HG03457 (cell line): ENCODE measurements around the gene ATXN2.
A peak's percentile ranks its signal among the peaks of the same experiment; 100 is the strongest.
"Not testable (repeated sequence)": the region's sequence is repeated elsewhere in the genome, so short reads cannot be mapped to it uniquely, and the experiment has no call there.

Source experiments
- ATAC-seq: cut with Tn5 transposase; IDR thresholded peaks from one replicate; pipeline ENCODE4 v1.9.1; 2021; ENCODE audit warnings: moderate number of reproducible peaks; ENCODE audit not compliant: unreplicated experiment

The ATXN2 gene

DNA sequence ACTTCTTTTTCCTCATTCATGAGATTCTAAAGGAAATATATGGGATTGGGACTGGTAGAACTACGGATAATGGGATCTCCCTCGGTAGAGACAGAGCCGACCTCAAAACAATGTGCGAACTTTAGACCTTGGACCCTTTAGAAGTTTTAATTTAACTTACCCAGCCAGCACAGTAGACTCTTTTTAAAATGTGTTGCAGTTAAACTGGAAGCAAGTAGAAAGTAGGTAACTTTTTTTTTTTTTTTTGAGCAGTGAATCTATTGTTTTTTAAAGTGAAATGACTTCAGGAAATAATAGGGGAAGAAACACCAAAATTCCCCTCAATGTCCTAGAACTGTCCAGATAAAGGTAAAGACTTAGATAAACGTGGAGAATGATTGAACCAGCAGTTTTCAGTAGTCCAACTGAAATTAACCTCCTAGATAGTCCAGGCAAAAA lies 1.1 kb upstream of the ATXN2 start:
- no peak for ATAC-seq

DNA sequence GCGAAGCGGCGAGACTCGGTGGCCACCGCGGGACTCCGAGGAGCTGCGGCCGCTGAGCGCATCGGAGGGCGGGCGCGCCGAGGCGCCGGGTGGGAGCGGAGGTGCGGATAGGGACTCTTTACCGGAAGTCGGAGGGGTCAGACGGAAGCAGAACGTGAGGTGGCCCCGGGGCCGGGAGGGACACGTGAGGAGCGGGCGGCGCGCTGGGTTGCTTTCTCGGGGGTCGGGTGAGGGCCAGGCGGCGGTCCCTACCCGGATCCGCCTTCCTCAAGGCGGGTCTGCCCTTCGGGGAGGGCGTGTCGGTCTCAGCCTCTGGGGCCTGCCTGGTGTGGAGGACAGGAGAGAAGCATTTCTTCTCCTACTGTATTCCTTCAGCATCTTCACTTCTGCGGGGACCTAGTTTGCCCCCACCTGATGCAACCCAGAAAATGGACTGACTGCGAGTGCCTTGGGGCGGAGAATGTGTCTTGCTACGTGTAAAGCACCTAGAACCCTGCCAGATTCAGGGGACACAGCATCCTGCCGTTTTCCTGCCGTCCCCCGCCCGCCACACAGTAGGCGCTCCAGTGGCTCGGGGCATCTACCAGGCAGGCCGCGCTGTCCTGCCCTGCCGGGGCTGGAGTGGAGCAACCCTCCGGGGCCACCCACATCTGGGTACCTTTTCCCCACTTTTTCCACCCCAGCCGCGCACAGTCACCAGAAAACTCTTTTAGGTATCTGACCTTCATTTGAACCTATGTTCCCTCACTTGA lies 514 bp upstream of the ATXN2 start:
- ATAC-seq: peak; percentile 46

DNA sequence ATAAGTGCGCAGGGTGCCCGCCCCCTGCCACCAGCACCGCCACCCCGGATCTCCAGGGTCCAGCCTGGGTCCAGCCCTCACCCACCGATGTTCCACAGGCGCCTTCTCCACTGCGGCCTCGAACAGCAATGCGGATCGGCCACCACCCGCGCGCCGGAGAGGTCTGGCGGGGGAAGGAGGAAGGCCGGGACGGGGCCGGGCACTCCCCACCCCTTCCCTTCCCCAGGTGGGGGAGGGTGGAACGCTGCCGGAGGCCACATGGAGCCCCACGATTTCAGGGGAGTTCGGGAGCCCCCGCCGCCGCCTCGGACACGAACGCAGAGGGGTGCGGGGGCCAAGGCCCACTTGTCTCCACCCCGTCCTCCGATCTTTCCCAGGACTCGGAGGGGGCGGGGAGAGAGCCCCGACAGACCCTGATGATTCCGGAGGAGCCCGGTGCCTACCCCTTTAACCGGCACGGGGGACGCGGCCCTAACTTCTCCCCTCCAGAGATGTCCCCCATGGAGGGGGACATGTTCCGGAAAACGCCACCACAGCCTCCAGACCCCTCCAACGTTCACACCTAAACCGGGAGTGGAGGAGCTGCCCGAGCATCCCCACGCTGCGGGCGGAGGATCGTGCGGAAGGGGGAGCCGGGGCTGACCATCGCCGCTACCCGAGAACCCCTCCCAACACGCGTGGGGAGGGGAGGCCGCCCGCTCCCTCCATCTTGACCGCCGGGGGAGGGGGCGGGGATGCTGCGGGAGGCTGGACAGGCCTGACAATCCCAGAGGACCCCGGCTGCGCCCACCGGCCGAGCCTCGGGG lies 1.1 kb downstream of the ATXN2 start:
- no peak for ATAC-seq

DNA sequence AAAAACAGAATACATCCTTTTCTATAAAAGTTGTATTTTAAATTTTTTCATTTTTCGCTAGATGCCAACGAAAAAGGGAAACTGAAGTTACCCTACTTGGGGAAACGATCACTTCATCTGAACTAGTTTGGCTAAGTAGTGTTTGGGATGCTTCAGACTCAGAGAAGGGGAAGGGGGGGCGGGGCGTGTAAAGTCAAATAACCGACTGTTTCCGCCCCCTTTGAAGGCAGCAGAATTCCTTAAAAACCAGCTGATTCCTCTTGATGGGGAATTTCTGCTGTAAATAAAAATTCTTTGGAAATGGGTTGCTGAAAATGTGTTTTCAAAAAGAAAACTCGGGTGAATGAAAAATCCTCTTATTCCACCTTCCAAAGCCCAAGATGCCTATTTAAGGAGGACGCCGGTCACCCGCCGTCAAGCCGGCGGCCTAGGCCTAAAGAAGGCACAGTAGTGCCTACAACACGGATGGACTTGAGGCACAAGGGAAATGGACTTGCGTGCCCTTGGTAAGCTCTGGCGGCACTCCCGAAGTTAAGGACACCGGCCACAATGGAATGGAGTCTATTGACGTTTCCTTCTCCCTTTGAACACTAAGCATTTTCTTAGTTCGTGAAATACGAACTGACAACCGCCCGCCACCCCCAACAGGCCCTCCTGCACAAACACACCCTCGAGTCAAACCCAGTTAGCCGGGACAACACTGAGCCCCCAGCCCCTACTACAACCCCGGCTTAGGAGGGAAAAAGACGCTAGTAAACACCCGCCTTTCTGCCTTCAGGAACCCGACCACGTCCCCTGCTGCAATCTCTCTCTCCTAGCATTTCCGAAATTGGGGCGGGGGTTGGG lies 1.9 kb downstream of the ATXN2 start:
- no peak for ATAC-seq

DNA sequence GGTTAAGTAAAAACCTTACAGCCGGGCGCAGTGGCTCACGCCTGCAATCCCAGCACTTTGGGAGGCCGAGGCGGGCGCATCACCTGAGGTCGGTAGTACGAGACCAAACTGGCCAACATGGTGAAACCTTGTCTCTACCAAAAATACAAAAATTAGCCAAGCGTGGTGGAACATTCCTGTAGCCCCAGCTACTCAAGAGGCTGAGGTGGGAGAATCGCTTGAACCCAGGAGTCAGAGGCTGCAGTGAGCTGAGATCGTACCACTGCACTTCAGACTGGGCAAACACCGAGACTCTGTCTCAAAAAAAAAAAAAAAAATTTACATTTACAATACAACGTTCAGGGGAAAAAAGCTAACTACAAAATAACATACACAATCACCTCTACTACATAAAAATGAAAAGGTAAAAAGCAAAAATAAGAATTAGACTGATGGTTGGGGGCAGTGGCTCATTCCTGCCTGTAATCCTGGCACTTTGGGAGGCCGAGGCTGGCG lies 3.7 kb downstream of the ATXN2 start:
- ATAC-seq: not testable (repeated sequence)

DNA sequence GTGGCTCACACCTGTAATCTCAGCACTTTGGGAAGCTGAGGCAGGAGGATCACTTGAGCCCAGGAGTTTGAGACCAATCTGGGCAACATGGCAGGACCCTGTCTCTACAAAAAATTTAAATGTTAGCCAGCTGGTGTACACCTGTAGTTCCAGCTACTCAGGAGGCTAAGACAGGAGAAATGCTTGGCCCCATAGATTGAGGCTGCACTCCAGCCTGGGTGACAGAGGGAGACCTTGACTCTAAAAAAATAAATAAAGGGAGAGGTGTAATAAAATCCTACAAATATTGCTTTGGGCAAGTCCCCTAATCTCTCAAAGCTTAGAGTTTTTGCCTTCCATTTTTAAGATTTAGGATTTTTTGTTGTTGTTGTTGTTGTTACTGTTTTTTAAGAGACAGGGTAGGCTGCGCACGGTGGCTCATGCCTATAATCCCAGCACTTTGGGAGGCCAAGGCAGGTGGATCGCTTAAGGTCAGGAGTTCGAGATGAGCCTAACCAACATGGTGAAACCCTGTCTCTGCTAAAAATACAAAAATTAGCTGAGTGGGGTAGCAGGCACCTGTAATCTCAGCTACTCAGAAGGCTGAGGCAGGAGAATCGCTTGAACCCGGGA lies 7.6 kb downstream of the ATXN2 start:
- ATAC-seq: not testable (repeated sequence)

DNA sequence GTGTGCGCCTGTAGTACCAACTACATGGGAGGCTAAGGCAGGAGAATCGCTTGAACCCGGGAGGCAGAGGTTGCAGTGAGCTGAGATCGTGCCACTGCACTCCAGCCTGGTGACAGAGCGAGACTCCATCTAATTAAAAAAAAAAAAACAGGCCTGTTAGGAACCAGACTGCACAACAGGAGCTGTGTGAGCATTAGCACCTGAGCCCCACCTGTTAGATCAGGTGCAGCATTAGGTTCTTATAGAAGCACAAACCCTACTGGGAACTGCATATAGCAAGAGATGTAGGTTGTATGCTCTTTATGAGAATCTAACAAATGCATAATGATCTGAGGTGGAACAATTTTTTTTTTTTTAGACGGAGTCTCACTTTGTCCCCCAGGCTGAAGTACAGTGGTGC lies 8.6 kb downstream of the ATXN2 start:
- ATAC-seq: no peak

DNA sequence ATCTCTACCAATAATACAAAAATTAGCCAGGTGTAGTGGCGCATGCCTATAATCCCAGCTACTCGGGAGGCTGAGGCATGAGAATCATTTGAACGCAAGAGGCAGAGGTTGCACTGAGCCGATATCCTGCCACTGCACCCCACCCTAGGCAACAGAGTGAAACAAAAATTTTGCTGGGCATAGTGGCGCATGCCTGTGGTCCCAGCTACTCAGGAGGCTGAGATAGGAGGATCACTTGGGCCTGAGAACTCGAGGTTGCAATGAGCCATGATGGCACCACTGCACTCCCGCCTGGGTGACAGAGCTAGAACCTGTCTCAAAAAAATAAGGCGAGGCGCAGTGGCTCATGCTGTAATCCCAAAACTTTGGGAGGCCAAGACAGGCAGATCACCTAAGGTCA lies 9.5 kb downstream of the ATXN2 start:
- ATAC-seq: no peak

DNA sequence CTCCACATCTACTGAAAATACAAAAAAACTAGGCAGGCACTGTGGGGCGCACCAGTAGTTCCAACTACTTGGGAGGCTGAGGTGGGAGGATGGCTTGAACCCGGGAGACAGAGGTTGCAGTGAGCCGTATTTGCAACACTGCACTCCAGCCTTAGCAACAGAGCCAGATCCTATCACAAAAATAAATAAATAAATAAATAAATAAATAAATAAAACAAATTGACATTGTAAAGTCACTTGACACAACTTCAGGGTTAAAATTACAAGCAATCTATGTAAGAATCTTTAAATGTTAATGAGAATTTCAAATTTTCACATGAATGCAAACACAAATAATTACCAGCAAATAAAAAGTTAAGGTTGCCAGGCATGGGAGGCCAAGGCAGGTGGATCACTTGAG lies 11.1 kb downstream of the ATXN2 start:
- no peak for ATAC-seq

DNA sequence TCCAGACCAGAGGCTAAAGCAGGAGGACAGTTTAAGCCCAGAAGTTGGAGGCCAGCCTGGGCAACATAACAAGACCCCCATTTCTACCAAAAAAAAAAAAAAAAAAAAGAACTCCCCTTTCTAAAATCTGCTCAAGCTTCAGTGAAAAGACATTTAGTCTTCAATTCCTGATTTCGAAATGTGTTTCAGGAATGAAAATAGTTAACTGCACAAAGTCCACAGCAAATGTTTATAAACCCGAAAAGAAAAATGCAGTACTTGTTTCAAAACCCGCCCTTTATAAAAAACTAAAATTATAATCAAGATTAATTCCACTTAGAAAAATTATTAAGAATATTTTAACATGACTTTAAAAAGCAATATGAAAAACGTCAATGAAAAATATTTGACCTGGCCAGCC lies 12.1 kb downstream of the ATXN2 start:
- ATAC-seq: no peak

DNA sequence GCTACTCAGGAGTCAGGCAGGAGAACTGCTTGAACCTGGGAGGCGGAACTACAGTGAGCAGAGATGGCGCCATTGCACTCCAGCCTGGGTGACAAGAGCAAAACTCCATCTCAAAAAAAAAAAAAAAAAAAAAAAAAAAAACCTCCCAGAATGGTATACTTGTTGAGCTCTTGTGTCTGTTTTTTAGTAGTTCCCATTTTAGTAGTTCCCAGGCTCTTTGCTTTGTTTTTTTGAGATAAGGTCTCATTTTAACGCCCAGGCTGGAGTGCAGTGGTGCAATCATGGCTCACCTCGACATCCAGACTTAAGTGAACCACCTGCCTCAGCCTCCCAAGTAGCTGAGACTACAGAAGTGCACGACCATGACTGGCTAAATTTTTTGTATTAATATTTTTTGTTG lies 13.4 kb downstream of the ATXN2 start:
- ATAC-seq: no peak

DNA sequence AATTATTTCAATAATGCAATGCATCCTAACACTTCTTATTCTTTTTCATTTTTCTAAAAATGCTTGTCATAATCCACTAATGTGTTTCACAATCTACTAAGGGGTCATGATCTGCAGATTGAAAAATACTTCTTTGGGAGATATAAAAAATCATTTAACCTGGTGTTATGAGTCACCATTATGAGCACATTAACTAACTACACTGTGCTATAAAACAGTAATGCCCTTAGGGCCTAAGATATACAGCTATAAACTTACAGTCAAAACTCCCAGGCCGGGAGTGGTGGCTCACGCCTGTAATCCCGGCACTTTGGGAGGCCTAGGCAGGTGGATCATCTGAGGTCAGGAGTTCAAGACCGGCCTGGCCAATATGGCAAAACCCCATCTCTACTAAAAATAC lies 14.2 kb downstream of the ATXN2 start:
- no peak for ATAC-seq

DNA sequence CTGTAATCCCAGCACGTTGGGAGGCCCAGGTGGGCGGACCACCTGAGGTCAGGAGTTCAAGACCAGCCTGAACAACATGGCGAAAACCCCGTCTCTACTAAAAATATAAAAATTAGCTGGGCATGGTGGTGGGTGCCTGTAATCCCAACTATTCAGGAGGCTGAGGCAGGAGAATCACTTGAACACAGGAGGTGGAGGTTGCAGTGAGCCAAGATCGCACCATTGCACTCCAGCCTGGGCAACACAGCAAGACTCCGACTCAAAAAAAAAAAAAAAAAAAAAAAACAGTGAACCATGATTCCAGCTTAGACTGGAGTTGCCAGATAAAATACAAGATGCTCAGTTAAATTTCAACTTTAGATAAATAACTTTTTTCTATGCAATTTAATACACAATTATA lies 15.6 kb downstream of the ATXN2 start:
- ATAC-seq: not testable (repeated sequence)

DNA sequence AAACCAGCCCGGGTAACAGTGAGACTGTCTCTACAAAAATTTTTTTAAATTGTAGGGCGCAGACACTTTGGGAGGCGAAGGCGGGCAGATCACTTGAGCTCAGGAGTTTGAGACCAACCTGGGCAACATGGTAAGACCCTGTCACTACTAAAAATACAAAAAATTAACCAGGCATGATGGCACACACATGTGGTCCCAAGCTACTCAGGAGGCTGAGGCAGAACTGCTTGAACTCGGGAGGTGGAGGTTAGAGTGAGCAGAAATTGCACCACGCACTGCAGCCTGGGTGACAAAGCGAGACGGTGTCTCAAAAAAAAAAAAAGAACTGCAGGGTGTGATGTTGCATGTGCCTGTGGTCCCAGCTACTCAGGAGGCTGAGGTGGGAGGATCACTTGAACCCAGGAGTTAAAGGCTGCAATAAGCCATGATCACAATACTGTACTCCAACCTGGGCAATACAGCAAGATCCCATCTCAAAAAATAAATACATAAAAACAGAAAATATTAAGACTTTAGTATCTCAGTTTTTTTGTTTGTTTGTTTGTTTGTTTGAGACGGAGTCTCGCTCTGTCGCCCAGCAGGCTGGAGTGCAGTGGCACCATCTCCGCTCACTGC lies 16.9 kb downstream of the ATXN2 start:
- ATAC-seq: no peak

DNA sequence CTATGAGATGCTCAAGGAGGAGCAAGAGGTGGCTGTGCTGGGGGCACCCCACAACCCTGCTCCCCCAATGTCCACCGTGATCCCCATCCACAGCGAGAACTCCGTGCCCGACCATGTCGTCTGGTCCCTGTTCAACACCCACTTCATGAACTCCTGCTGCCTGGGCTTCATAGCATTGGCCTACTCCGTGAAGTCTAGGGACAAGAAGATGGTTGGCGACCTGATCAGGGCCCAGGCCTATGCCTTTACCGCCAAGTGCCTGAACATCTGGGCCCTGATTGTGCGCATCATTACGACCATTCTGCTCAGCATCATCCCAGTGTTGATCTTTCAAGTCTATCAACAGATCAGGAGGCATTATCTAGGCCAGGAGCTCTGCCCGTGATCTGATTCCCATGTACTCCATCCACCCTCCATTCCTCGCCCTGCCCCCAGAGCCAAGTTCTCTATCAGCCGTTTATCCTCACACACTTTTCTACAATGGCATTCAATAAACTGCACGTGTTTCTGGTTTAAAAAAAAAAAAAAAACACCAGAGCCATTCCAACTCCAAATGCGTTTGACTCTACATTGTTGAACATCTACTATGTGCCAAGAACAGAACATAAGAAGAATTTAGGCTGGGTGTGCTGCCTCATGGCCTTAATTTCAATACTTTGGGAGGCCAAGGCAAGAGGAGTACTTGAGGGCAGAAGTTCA lies 17.5 kb downstream of the ATXN2 start:
- no peak for ATAC-seq

DNA sequence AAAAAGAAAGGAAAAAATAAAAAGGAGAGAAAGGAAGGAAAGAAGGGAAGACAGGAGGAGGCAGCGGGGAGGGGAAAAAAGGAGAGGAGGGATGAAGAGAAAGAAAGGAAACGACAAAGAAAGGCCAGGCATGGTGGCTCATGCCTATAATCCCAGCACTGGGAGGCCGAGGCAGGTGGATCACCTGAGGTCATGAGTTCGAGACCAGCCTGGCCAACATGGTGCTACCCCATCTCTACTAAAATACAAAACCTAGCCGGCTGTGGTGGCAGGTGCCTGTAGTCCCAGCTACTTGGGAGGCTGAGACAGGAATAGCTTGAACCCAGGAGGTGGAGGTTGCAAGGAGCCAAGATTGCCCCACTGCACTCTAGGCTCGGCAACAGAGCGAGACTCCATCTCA lies 18.4 kb downstream of the ATXN2 start:
- ATAC-seq: no peak

DNA sequence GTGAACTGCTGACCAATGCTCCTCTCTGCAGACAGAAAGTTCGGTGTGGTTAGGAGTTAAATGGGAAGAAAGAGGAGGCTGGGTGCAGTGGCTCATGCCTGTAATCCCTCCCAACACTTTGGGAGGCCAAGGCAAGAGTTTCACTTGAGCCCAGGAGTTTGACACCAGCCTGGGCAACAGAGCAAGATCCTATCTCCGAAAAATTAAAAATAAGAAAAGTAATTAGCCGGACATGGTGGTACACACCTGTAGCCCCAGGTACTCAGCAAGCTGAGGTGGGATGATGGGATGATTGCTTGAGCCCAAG lies 19.0 kb downstream of the ATXN2 start:
- no peak for ATAC-seq

DNA sequence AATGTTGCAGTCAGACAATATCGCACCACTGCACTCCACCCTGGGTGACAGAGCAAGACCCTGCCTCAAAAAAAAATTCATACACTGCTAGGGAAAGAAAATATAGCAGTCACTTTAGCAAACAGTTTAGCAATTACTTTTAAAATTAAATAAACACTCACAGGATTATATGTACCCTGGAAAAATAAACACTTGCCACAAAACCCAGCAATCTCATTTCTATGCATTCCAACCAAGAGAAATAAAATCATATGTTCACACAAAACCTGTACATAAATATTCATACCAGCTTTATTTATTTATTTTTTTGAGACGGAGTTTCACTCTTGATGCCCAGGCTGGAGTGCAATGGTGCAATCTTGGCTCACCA lies 20.2 kb downstream of the ATXN2 start:
- ATAC-seq: no peak

DNA sequence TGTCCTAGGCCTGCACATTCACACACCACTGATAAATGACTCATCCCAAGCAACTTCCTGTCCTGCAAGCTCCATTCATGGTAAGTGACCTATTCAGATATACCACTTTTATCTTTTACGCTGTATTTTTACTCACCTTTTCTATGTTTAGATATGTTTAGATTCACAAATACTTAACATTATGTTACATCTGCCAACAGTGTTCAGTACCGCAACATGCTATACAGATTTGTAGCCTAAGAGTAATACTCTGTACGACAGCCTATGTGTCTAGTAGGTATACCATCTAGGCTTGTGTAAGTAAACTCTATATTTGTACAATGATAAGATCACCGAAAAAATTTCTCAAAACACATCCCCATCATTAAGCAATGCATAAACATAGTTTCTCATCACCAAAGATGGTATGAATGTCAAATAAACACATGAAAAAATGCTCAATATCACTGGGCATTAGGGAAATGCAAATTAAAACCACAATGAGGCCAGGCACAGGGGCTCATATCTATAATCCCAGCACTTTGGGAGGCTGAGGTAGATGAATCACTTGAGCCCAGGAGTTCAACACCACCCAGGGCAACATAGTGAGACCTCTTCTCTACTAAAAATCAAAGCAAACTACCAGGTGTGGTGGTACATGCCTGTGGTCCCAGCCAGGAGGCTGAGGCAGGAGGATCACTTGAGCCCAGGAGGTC lies 20.7 kb downstream of the ATXN2 start:
- no peak for ATAC-seq
